NCI-H2081 treated with DMSO at 0.1 percent for 48 hours (cell line): ENCODE data around the gene CFAP100.

Experiments used
- DNase-seq: peaks from one replicate; lab custom pipeline; 2025; lab: John Stamatoyannopoulos, UW

Gene CFAP100

GRCh38 chr3:126375835-126376331 is 18.8 kb upstream of the CFAP100 start:
- no peak for DNase-seq

- no peak for DNase-seq
These were observed 18.3 kb upstream of the CFAP100 start for GRCh38 chr3:126376444-126376843.

GRCh38 chr3:126377211-126377610 is 17.5 kb upstream of the CFAP100 start:
- no peak for DNase-seq

- no peak for DNase-seq
These were observed 16.4 kb upstream of the CFAP100 start for GRCh38 chr3:126378341-126378751.

- DNase-seq, result no peak
These were observed 14.5 kb upstream of the CFAP100 start for GRCh38 chr3:126380011-126380768.

GRCh38 chr3:126381966-126382365 is 12.7 kb upstream of the CFAP100 start:
- DNase-seq, result no peak

GRCh38 chr3:126389112-126389793 is 5.5 kb upstream of the CFAP100 start:
- peak; percentile 15 for DNase-seq

GRCh38 chr3:126389794-126390146 is 4.9 kb upstream of the CFAP100 start:
- DNase-seq, result no peak

GRCh38 chr3:126390201-126390600 is 4.5 kb upstream of the CFAP100 start:
- DNase-seq, result no peak

- DNase-seq, result no peak
These were observed 4.0 kb upstream of the CFAP100 start for GRCh38 chr3:126390751-126391150.

GRCh38 chr3:126391631-126392030 is 3.1 kb upstream of the CFAP100 start:
- DNase-seq, result no peak

- no peak for DNase-seq
These were observed 2.5 kb upstream of the CFAP100 start for GRCh38 chr3:126392246-126392645.

- DNase-seq, result no peak
These were observed 1.1 kb upstream of the CFAP100 start for GRCh38 chr3:126393563-126393962.

GRCh38 chr3:126394977-126395321 is 240 bp downstream of the CFAP100 start:
- no peak for DNase-seq

GRCh38 chr3:126395846-126396513 is 1.3 kb downstream of the CFAP100 start:
- no peak for DNase-seq

GRCh38 chr3:126396536-126396935 is 1.8 kb downstream of the CFAP100 start:
- DNase-seq, result no peak

- no peak for DNase-seq
These were observed 3.1 kb downstream of the CFAP100 start for GRCh38 chr3:126397610-126398422.

GRCh38 chr3:126398423-126399350 is 4.0 kb downstream of the CFAP100 start:
- no peak for DNase-seq

GRCh38 chr3:126399351-126399735 is 4.6 kb downstream of the CFAP100 start:
- DNase-seq, result no peak

- no peak for DNase-seq
These were observed 5.0 kb downstream of the CFAP100 start for GRCh38 chr3:126399756-126400155.

GRCh38 chr3:126401611-126402160 is 7.0 kb downstream of the CFAP100 start:
- DNase-seq, result no peak
